NCI-H128 (cell line): ENCODE results near the gene ARMC8.

Source experiments
- DNase-seq: peaks from one replicate; lab custom pipeline; 2025; ENCODE audit not compliant: unreplicated experiment; lab: John Stamatoyannopoulos, UW

The ARMC8 gene

GRCh38 chr3:138245026-138245425 is 57.9 kb downstream of the ARMC8 start:
- DNase-seq = no peak

- DNase-seq = no peak
Measured at GRCh38 chr3:138249636-138250035, 62.5 kb downstream of the ARMC8 start.

DNA sequence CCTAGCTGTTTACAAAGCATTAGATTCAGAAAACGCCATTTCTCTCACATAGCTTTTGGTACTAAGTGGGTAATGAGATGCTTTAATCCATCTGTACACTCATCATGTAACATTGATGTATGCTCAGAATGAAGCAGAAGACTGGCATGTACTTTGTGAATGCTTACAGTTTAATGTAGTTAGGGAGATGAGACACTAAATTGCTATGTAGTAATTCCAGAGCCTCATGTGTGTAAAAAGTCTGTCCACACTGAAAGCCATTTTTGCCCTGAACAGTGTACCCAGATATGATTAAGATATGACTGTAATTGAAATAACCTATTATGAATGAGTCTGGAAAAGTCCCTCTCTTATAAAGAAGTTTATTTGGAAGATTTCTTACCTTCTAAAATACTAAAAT is 66.5 kb downstream of the ARMC8 start:
- DNase-seq = no peak

GRCh38 chr3:138254216-138254615 is 67.1 kb downstream of the ARMC8 start:
- no peak for DNase-seq

GRCh38 chr3:138256022-138256421 is 68.9 kb downstream of the ARMC8 start:
- no peak for DNase-seq

- DNase-seq = no peak
Measured at GRCh38 chr3:138257986-138258385, 70.9 kb downstream of the ARMC8 start.

- DNase-seq = no peak
Measured at GRCh38 chr3:138259126-138259525, 72.0 kb downstream of the ARMC8 start.

- no peak for DNase-seq
Measured at GRCh38 chr3:138260611-138261010, 73.5 kb downstream of the ARMC8 start.

DNA sequence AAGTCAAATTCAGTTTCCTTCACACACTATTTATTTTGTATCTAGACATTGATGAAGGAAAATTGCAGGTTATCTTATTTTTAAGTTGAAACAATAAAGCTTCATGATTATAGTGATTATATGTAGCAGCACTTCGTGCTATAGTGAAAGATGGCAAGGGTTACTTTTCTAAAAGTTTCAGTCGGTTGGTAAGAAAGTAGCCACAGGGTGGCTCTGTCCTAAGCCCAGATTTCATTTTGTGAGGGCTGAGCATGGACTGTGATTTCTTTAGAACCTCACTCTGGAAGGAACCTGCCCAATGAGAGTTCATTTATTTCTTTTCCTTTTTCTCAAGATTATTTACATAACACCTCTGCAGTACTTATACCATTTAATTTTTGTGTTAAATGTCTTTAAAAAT is 76.0 kb downstream of the ARMC8 start:
- DNase-seq = no peak

- no peak for DNase-seq
Measured at GRCh38 chr3:138265745-138266144, 78.6 kb downstream of the ARMC8 start.

DNA sequence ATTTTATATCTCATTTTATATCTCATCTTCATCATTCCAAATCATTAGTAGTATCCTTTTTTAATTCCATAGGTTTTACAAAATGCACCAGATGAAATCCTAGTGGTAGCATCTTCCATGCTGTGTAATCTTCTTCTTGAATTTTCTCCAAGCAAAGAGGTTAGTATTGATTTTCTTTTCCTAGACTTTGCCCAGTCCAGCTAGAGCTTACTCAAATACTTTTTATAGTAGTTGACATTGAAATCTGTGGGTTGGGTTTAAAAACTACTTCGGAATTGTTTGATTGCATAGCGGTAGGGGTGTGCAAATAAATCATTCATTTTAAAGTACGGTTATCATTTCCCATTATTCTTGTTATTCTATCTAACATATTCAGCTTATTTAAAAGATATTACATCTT is 80.0 kb downstream of the ARMC8 start:
- no peak for DNase-seq

DNA sequence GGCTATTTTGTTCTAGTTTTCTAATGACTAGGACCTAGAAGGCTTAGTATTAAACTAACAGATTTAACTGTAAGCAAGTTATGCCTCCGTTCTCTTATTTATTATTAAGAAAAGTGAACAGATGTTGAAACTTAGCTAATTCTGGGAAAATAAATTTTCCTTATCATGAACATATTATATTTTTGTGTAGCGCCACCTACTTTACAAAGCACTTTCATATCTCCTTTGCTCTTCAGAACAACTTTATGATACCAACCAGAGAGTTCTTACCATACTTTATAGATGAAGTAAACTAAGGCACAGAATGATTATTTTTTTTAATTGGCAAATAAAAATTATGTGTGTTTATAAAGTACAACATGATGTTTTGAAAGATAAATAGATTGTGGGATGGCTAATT is 83.1 kb downstream of the ARMC8 start:
- DNase-seq = no peak

DNA sequence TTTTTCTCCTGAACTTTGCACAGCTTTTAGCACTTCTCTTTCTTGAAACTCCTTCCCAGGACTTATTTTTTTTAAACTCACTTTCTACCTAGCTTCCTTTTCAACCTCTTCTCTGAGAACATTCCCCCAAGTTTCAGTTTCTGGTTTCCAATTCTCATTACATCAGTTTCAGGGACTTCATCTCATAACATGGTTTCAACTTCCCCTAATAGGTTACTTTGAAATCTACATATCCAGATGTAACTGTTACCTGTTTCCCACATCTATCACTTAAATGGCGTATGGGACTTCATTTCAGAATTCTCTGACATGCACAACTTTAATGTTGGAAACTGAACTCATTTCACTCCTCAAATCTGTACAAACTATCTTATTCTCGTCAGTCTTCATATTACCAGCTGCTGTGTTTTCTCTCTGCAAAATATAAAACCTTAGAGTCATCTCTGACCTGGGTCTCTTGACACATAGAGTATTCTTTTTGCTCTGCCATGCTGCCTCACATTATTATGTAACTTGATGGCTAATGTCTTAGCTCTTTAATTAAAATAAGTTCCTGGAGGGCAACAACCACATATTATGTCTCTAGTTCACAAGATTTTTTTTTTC is 84.2 kb downstream of the ARMC8 start:
- DNase-seq = no peak

GRCh38 chr3:138281561-138281960 is 94.5 kb downstream of the ARMC8 start:
- DNase-seq = no peak

DNA sequence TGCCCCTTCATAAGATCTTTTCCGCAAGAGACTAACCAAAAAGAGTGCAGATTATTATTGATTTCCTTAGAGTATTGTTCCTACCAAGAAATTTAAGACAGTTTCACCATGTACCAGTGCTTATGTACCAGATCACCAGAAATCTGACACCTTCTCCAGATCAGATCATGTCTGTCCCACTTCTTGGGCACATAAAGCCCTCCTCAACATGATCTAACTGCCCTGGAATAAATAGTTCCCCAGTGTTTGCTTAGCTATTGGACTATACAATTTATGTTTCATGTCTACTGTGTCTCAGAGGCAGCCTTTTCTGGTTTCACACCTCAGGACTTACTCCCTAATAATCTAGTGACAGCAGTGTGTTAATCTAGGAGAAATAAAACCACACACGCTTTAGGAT is 95.7 kb downstream of the ARMC8 start:
- no peak for DNase-seq

GRCh38 chr3:138284079-138284478 is 97.0 kb downstream of the ARMC8 start:
- no peak for DNase-seq

- DNase-seq = no peak
Measured at GRCh38 chr3:138284957-138285477, 97.9 kb downstream of the ARMC8 start.

DNA sequence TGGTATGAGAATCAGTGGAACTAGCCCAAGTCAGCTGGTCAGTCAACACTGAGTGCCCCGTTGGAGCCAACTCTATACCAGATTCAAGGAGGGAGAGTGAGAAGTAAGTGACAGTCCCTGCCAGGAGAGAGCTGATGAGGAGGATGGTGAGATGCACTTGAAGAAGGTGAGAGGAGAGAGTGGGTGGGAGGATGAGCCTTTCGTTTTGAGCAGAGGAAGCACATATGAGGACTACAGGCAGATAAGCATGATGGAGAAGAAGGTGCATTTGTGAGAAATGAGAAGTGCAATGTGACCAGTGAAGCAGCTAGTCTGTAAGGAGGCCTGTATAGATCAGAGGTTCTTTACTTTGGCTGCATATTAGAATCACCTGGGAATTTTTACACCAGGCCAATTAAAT is 102.2 kb downstream of the ARMC8 start:
- no peak for DNase-seq

DNA sequence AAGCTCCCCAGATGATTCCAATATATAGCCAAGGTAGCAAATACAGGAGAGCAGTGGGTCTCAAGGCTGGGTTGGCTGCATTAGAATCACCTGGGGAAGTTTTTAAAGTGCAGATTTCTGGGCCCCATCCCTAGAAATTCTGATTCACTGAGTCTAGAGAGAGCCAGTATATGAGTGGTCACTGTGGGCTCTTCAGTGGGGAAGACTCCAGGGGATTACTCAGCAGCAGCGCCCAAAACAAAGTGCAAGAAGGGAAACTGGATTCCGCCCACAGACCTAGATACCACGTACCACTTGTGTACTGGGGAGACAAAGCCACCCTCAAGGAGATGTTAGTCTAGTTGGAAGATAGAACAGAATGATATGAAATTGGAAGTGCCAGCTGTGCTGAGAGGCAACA is 102.6 kb downstream of the ARMC8 start:
- no peak for DNase-seq

DNA sequence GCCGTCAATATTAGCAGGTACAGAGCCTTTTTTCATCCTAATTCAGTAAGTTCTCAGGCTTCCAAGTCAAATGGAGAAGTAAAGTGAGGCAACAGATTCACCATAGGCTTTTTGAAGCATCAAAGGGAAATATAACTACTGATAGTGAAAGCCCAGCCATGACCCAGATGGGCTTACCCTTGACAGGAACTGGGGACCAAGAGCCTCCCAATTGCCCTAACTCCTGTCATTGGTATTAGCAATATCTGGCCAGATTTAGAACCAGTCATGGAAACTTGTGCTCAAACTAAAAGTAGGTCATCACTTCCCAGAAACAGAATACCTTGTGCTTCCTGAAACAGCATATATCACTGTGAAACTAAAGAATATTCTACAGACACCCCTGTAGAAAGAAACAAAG is 109.5 kb downstream of the ARMC8 start:
- DNase-seq = no peak

DNA sequence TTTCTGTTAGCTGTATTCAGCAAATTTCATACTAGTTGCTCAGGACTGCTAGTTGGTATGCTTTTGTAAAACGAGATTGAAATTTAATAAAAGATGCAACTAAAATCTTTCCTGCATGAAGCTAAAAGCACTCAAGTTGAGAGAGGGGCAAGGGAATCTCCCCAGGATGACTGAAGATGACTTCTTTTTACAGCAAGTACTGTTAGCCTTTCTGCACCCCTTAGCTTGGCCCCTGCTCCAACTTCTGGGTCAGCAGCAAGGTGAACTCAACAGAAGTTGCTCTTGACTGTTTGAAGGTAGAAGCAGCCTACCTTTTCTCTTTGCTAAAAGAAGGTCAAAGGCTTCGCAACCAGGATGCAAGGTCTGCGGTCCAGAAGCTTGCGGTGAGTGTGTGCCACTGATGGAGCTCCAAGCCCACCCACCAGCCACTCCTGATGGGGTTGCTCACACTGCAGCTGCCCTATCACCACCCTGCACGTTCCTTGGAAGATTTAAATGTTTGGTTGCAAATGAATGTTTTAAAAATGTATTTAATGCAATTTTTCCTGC is 110.0 kb downstream of the ARMC8 start:
- DNase-seq = no peak

- no peak for DNase-seq
Measured at GRCh38 chr3:138297876-138298275, 110.8 kb downstream of the ARMC8 start.

DNA sequence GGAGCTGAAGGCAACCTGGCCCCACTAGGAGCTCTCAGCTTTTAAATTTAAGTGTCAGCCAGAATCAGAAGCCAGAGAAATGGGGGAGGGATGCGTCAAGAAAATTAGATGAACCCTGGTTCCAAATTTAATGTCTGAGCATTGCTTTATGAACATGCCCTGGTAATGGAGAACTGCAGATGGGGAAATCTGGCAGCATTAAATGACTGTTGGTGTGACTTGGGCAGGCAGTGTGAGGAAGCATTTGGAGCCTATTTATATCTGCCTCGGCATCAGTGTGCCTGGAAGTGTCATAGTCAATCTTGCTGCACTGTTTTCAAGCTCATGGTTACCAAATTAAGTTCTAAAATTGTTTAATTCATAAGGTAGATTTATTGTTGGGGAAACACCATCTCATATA is 113.5 kb downstream of the ARMC8 start:
- no peak for DNase-seq
